HG02623 (cell line): ENCODE data around the gene DLL3.

ENCODE experiments used
- ATAC-seq: cut with Tn5 transposase; IDR thresholded peaks from one replicate; pipeline ENCODE4 v1.9.1; 2021; ENCODE audit warnings: moderate library complexity; ENCODE audit not compliant: unreplicated experiment

DLL3 gene

DNA sequence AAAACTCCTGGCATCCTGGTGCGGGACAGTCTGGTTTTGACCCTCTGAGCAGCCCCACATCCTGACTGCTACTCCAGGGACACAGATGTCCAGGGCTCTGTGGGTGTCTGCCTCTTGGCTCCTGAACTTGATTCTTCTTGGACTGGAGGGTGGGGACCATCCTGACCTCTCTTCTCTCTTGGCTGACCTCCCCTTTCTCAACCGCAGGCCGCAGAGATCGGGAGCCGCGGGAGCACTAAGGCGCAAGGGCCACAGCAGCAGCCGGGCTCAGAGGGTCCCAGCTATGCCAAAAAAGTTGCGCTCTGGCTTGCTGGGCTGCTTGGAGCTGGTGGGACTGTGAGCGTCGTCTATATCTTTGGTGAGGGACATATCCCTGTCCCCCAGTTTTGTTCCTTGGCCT lies 17.1 kb upstream of the DLL3 start:
- no peak for ATAC-seq

DNA sequence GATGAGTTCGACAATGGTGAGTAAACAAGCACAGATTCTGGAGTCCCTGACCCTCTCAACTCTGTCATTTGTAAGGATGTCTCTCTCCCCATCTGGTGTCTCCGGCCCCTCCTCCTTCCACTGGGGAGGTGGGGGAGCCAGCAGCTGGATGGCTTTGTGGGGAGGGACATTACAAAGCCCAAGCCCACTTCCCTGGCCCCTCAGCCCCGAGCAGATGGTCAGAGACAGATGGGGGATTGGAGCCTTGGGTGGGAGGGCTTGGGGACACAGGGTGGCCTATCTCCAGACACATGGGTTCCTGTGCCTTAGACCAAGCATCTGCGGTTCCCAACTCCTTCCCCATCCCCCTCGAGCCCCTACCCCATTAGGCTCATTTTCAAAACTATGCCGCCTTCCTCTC lies 15.6 kb upstream of the DLL3 start:
- no peak for ATAC-seq

DNA sequence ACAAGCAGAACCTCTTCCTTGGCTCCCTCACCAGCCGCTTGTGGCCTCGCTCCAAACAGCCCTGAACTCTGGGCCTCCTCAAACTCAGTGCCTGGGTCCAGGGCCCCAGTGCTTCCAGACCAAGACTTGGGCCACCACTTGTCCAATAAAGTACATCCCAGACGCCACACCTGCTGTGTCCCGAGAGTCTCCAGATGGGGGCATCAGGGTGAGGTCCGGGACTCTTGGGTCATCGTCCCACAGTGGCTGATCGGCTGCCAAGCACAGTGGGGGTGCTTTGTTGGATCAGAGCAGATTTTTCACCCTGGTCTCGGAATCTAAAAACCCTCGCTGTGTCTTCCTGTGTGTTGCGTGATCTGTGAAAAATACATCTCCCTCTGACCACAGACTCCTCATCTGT lies 9.0 kb upstream of the DLL3 start:
- ATAC-seq, result no peak

DNA sequence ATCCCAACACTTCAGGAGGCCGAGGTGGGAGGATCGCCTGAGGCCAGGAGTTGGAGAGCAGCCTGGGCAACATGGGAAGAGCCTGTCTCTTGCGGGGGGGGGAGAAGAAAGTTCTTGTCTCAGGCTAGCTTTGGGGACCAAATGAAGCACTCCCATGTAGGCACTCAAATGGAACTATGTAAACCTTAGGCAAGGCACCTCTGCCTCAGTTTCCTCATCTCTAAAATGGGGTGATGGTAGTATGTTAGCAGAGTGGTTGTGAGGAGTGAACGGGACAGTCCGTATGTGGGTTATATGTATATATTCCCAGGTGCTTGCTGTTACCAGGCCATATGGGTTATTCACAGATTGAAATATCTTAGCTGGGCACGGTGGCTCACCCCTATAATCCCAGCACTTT lies 6.5 kb upstream of the DLL3 start:
- no peak for ATAC-seq

DNA sequence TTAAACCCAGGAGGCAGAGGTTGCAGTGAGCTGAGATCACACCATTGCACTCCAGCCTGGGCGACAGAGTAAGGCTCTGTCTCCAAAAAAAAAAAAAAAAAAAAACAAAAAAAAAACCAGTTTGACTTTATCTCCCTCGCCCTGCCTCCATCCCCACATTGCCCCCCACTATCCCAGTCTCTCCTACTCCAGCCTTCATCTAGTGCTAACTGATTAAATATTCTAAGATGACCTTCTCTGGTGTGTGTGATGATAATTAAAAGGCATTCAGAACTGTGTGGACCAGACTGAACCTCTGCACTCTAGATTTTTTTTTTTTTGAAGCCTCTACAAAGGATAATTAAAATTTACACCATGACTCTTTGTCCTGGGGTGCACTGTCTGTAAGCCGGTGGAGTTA lies 6.0 kb upstream of the DLL3 start:
- ATAC-seq, result no peak

DNA sequence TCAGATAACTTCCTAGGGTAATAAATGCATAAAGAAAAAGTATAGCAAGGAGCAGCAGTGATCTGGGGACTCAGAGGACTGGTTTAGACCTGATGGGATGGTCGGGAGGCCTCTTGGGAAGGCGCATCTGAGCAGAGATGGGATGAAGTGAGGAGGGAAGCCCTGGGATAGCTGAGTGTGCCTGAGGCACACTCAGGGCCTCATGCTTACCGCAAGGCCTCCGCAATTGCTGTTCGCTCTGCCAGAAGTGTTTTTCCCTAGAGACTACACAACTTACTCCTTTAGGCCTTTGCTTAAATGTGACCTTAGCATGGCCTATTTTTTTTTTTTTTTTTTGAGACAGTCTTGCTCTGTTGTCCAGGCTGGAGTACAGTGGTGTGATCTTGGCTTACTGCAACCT lies 4.1 kb upstream of the DLL3 start:
- ATAC-seq, result no peak

DNA sequence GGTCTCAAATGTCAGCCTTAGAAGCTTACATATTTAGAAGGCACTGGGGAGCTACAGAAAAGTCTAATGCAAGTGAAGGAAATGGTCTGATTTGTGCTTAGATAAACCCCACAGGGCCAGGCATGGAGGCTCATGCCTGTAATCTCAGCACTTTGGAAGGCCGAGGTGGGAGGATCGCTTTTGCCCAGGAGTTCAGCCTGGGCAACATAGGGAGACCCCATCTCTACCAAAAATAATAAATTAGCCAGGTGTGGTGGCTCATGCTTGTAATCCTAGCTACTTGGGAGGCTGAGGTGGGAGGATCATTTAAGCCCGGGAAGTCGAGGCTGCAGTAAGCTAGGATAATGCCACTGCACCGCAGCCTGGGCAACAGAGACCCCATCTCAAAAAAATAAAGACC lies 2.7 kb upstream of the DLL3 start:
- no peak for ATAC-seq

DNA sequence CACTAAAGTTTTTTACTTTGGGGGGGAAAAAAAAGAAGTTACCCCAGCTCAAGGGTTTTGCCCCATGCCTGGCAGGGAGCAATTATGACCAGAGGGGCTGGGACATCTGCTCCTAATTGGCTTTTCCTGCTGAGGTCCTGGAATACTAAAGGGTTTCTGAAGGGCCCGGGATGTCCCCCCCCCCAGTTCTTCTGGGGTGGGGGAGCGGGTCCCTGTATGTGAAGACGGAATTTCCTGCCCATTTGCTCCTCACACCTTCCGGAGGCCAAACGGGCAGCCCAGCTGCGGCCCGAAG lies 1.1 kb upstream of the DLL3 start:
- ATAC-seq, result no peak

DNA sequence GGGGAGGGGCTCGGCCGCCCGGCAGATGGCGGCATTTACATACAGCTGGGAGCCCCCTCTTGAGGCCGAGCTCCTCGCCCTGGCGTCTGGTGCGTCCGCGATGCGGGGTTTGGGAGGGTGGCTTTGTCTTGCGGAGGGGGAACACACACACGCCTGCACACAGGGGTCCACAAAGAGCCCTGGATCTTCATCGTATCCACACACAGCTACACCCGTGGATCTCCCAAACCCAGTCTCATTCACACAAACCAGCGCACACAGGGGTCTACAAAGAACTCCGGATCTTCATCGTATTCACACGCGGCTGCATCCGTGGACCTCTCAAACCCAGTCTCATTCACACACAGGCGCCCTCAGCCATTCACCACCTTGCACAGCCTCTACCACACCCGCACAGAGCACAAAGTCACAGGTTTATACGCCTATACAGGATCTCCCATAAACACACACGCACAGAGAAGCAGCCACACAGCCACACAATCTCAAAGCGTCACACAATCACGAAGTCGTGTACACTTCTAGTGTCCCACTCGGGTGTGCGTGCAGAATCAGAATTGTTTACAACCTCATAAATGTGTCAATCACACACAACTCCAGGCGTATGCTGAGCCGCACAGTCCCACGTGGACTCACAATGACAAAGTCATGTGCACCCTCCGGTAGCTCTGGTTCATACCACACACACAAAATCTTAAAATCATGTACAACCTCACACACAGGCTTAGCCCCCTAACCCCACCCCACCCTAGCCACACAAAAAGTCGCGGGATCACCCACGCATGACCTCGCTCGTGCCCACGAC lies 550 bp upstream of the DLL3 start:
- ATAC-seq, result no peak

DNA sequence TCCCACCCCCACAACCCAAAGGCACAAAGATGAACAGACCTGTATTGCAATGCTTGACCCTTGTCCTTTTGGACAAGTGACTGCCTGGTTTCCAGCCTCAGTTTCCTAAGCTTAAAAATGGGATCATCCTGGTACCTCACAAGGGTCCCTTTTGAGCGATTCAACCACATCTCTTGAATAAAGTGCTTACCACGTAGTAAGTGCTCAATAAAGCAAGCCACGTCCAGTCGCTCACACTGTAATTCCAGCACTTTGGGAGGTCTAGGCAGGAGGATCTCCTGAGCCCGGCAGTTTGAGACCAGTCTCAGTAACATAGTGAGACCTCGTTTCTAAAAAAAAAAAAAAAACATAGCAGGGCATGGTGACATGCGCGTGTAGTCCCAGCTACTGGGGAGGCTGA lies 1.2 kb downstream of the DLL3 start:
- ATAC-seq, result no peak

DNA sequence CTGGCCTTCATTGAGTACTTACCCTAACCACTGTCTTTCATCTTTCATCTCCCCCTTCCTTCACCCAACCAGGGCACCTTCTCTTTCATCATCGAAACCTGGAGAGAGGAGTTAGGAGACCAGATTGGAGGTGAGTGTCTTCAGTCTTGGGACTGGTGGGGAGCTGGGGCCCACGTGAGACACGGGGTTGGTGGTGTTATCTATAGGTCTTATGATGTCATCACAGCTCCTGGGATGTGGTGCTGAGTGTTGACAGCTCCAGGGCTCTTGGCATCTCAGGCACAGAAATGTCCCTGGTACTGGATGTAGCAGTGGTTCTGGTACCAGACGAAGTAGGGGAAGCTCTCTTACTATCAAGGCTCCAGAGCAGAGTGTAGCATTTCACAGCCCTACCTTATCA lies 1.8 kb downstream of the DLL3 start:
- ATAC-seq, result no peak

DNA sequence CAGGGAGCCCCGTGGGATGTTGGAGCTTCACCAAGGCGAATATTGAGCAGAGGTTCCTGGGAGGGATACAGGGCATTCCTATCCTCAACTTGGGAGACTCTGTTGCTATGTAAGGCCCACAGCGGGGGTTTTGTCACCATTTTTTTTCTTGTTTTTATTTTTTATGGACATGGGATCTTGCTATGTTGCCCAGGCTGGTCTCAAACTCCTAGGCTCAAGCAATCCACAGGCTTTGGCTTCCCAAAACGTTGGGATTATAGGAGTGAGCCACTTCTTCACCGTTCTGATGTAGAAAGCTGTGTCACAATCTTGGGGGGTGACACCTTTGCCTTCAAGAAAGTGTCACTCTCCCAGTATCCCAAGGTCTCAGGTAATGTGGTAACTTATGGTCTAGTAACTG lies 2.6 kb downstream of the DLL3 start:
- ATAC-seq, result no peak

DNA sequence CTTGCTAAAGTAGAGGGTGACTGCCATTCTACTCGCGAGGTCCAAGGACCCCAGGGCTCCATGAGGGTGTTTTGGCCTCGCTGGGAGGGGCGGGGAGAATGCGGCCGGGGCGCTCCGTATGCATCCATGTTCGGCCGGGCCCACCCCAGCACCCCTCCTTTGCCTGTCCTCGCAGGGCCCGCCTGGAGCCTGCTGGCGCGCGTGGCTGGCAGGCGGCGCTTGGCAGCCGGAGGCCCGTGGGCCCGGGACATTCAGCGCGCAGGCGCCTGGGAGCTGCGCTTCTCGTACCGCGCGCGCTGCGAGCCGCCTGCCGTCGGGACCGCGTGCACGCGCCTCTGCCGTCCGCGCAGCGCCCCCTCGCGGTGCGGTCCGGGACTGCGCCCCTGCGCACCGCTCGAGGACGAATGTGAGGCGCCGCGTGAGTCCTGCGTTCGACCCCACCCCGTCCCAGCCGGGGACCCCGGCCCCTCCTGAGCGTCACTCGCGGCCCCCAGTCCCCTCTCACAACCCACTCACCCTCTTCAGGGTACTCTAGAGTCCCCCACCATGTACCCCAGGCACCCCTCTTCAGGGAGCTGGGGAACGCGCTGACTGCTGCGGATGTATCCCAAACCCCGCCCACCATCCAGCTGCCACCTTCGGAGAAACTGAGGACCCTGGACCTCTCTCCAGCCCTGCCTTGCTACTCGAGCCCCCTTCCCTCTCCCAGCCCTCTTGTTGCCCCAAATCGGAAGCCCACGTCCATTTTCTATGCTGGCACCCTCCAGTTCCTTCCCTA lies 4.1 kb downstream of the DLL3 start:
- ATAC-seq, result no peak

DNA sequence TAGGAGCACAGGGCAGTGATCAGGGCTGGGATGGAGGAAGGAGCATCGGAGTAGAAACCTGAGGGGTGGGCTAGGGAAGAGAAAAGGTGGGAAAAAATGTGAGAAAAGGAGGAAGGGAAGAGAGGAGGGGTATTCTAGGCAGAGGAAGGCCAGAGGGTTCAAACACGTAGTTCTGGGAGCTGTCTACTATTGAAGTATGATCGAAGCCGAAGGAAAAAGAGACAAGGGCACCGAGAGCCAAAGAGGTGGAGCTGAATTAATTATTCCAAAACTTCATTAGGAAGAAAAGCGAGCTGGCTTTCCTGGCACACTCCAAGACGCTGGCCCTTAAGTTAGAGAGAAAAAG lies 7.8 kb downstream of the DLL3 start:
- ATAC-seq, result no peak

DNA sequence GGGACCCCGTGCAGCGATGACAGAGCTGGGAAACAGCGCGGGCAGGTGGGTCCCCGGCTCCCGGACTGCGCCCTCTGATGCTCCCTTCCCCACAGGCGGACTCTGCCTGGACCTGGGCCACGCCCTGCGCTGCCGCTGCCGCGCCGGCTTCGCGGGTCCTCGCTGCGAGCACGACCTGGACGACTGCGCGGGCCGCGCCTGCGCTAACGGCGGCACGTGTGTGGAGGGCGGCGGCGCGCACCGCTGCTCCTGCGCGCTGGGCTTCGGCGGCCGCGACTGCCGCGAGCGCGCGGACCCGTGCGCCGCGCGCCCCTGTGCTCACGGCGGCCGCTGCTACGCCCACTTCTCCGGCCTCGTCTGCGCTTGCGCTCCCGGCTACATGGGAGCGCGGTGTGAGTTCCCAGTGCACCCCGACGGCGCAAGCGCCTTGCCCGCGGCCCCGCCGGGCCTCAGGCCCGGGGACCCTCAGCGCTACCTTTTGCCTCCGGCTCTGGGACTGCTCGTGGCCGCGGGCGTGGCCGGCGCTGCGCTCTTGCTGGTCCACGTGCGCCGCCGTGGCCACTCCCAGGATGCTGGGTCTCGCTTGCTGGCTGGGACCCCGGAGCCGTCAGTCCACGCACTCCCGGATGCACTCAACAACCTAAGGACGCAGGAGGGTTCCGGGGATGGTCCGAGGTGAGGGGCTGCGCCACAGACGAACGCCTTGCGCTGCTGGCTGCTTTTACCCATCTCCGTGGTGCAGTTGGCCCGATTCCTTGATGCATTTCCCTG lies 8.4 kb downstream of the DLL3 start:
- no peak for ATAC-seq

DNA sequence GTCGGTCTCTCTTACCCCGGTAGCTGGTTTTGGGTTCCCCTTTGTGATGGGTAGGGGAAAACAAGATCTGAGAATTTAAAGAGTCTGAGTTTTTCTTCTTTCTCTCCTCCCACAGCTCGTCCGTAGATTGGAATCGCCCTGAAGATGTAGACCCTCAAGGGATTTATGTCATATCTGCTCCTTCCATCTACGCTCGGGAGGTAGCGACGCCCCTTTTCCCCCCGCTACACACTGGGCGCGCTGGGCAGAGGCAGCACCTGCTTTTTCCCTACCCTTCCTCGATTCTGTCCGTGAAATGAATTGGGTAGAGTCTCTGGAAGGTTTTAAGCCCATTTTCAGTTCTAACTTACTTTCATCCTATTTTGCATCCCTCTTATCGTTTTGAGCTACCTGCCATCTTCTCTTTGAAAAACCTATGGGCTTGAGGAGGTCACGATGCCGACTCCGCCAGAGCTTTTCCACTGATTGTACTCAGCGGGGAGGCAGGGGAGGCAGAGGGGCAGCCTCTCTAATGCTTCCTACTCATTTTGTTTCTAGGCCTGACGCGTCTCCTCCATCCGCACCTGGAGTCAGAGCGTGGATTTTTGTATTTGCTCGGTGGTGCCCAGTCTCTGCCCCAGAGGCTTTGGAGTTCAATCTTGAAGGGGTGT lies 9.1 kb downstream of the DLL3 start:
- no peak for ATAC-seq

DNA sequence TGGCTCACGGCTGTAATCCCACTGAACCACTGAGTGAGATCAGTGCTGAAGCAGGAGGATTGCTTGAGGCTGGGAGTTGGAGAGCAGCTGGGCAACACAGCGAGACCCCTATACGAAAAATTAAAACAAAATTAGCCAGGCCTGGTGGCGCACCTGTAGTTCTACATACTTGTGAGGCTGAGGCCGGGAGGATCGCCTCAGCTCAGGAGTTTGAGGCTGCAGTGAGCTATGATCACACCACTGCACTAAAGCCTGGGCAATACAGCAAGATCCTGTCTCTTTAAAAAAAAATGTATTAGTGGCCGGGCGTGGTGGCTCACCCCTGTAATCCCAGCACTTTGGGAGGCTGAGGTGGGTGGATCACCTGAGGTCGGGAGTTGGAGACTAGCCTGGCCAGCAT lies 9.9 kb downstream of the DLL3 start:
- ATAC-seq, result no peak

DNA sequence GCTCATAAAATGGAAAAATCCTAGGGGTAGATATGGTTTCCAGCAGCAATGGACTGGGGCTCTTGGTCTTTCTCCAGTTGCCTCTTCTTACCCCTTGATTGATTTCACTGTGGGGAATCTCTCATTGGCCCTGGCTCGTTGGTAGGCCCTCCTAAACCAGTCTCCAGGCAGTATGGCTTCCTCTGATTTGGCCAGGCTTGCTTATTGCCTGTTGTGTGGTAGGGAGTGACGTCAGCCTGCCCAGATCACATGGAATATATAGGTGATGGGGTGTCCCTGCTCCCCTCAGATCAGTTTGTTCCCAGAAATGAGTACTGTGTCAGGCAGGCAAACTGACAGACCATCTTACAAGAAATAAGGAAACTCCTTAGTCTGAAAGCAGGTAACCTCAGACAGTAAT lies 10.5 kb downstream of the DLL3 start:
- ATAC-seq, result no peak

DNA sequence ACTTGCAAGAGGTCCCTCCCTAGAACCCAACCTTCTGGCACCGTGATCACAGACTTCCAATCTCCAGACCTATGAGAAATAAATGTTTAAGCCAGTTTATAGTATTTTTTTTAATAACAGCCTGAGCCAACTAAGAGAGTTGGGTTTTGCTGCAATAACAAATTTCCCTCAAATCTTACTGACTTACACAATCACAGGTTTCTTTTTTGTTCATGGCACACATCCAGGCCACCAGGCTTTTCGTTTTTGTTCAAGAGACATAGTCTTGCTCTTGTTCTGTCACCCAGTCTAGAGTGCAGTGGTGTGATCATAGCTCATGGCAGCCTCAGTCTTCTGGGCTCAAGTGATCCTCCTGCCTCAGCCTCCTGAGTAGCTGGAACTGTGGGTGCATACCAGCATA lies 14.2 kb downstream of the DLL3 start:
- ATAC-seq, result no peak

DNA sequence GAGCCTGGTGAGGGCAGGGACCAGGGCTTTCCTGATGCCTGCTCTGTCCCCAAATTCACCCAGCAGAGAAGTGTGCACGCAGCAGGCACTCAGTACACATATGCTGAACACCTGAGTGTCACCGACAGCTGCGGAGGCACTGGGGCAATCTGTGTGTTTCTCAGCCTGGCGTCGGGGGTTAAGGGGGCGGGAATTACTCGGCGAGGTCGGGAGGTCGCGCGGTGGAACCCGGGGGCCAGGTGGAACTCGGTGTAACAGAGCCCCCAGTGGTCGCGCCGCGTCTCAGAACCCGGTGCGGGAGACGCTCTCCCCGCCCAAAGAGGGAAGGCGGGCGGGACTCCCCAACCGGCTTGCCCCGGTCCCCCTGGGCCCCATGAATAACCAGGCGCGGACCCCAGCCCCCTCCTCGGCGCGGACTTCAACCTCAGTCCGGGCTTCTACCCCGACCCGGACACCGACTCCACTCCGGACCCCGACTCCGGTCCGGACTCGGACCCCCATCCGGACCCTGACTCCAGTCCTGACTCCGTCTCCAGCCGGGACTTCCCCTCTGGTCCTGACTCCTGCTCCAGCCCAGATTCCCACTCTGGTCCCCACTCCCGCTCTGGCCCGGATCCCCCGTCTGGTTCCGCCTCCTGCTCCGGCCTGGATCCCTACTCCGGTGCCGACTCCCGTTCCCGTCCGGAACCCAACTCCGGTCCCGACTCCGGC lies 16.2 kb downstream of the DLL3 start, which contains the start of gene SELENOV:
Gene SELENOV, plus strand, starts transcription at position 300 of the 711 bp plus-strand sequence. Its CDS starts 74 bp downstream, at position 374.
- no peak for ATAC-seq
